Endometrium (tissue), 2 donors: ENCODE measurements around the gene EXOSC7.
"Not testable (repeated sequence)": the region's sequence is repeated elsewhere in the genome, so short reads cannot be mapped to it uniquely, and the experiment has no call there.

Source experiments
- FAIRE-seq: peaks from 2 replicates; lab custom pipeline; 2012; peaks lifted over from hg19 to GRCh38; lab: Jason Lieb, UNC
- donor health status: control.
- donor health status: control.

Gene EXOSC7

GRCh38 chr3:45024542-45025255 lies 48.7 kb downstream of the EXOSC7 start:
- FAIRE-seq: no peak

GRCh38 chr3:45026038-45026437 lies 50.0 kb downstream of the EXOSC7 start, which contains the start of gene CLEC3B:
Gene CLEC3B (plus strand): TSS chr3:45026303. CDS start chr3:45026363, 60 bp downstream.
- FAIRE-seq: no peak

DNA sequence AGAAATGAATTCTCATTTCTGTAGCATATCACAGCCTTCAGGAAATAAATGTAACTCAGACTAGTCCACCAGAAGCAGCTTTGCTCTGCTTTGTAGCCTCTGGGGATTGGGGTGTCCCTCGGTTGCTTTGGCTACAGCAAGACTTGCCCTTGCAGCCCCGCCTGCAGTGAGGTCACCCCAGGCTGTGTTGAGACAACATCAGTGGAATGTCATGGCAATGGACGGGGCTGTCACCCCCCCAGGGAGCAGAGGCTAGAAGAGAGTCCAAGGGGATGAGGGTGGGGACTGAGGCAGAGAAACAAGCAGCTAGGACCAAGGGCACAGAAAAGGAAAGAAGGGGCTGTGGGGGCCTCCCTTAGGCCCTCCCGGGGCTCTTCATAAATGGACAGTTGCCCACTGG lies 50.9 kb downstream of the EXOSC7 start:
- no peak for FAIRE-seq

GRCh38 chr3:45027441-45027840 lies 51.4 kb downstream of the EXOSC7 start:
- no peak for FAIRE-seq

GRCh38 chr3:45029216-45029615 lies 53.2 kb downstream of the EXOSC7 start:
- no peak for FAIRE-seq

GRCh38 chr3:45029661-45030060 lies 53.6 kb downstream of the EXOSC7 start:
- no peak for FAIRE-seq

GRCh38 chr3:45031531-45031930 lies 55.5 kb downstream of the EXOSC7 start:
- no peak for FAIRE-seq

DNA sequence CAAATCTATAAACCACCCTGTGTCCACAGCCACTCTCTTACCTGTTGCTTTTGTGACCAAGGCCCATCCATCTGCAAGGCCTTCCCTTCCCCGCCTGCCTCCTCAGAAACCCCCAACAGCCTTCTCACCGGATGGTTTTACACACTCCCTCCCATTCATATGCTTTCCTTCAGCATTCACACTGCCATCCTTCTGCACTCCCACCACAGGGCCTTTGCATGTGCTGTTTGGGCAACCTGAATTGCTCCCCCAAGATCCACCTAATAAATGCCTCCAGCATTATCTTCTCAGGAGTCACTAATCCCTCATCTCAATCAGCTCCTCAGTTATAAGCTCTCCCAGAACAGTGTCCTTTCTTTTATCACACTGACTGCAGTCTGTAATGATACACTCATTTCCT lies 56.1 kb downstream of the EXOSC7 start:
- FAIRE-seq: no peak

- FAIRE-seq: no peak
Measured at GRCh38 chr3:45033791-45034190, 57.7 kb downstream of the EXOSC7 start.

DNA sequence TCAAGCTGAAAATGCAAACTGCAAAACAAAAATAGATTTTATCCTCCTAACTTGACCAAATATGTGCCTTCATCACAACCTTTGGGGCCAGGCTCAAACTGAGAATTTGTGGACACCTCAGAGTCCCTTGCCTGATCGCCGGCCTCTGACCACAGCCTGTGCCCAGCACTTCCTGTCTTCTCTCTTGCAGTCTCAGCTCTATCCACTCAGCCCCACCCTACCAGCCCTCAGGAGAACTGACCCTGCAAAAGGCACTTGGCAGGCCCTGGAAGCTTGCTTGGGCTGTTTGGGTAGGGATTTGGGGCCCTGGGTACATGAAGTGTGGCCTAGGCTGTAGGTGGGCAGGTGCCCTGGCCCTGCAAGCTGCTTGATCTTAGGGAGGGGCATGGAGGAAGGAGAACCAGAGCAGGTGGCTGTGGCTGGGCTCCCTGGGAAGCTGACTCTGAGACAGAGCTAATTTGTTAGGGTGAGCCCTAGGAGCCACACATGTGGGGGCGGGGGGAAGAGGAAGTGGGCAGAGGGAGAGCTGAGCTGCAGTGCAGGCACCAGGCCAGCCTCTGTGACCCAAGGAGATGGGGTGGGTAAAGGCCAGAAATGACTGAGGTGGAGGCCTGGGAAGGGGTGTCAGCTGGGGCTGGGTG lies 58.7 kb downstream of the EXOSC7 start:
- no peak for FAIRE-seq

GRCh38 chr3:45035441-45036301 lies 59.6 kb downstream of the EXOSC7 start:
- FAIRE-seq: no peak

- FAIRE-seq: peak; percentile 90
Measured at GRCh38 chr3:45037720-45038455, 61.8 kb downstream of the EXOSC7 start.

DNA sequence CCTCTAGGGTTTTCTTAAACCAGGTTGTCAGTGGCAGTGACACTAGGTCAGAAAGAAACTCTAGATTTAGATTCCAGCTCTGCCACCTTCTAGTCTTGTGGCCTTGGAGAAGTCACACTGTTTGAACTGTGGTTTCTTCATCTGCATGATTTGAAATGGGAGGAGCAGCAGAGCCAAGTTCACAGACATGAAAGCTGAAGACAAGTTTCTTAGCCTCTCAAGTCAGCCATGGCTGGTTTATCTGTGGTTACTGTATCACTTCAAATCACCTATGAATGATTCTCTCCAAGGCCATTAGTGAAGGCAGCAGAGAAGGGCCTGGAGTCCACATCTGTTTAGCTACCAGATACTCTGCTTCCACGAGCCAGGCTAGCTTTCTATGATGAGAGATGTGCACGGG lies 65.6 kb downstream of the EXOSC7 start:
- FAIRE-seq: no peak

- no peak for FAIRE-seq
Measured at GRCh38 chr3:45042162-45042561, 66.1 kb downstream of the EXOSC7 start.

DNA sequence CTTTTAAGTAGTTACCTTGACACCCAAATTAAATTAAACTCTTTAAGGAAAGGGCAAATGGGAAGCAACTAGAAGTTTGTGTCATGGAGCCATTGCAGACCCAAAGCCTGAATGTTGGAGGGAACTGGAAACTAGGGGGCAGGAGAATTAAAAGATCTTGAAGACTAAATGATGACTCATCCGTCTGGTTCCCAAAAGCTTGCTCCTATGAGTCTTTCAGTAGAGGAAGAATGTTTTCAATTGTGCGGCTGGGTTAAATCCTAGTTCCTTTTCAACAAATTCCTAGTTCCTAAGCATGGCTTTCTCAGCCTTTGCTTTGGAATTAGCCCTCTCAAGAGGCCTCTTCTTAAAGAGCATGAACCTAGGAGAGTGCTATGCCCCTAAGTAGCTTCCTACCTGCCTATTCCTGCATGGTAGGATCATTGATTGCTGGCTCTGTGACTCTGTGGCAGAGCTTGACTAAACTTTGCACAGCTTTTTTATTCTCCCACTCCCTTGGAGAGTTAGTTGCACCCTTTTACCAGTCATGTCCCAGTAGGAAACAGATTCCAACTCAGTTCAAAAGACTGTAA lies 67.8 kb downstream of the EXOSC7 start:
- FAIRE-seq: no peak

- FAIRE-seq: no peak
Measured at GRCh38 chr3:45048244-45048643, 72.2 kb downstream of the EXOSC7 start.

- no peak for FAIRE-seq
Measured at GRCh38 chr3:45049807-45050206, 73.8 kb downstream of the EXOSC7 start.

DNA sequence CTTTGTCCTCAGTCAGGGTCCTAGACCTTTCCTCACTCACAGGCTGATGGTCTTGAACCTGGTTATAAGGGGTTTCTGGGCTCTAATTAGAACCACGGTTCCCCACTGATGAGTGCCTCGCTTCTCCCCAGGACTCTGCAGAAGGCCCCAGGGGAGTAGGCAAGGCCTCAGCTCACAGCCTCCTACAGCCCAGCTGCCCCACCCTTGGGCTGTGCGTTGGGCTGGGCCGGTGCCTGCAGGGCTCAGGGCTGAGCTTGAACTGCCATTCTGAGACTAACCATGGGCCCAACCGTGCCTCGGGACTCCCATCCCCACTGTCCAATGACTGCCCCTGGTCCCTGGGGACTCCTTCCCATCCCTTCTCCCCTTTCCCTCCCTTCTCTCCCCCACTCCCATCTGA lies 75.6 kb downstream of the EXOSC7 start:
- no peak for FAIRE-seq

GRCh38 chr3:45053805-45054195 lies 77.8 kb downstream of the EXOSC7 start:
- not testable (repeated sequence) for FAIRE-seq

DNA sequence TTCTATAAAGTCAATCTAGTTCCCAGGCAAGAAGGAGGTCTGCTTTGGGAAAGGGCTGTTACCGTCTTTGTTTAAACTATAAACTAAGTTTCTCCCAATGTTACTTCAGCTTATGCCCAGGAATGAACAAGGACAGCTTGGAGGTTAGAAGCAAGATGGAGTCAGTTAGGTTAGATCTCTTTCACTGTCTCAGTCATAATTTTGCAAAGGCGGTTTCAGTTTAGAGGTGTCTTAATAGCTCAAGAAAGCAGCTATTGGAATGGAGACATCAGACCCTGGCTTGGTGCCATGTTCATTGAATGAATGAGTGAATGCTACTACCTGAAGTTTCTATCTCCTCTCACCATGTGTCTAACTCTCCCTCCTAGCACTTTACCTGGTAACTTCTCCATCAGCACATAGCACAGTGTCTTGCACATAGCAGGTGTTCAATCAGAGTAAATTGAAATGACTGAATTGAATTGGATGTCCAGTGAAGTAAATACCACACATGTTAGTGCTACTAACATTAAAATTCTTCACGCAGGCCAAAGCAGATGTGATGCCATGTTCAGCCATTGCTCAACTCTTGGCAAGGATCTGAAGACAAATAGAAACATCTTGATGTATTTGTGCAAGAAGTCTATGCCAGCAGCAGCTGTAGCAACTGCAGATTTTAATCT lies 78.3 kb downstream of the EXOSC7 start:
- no peak for FAIRE-seq

- FAIRE-seq: no peak
Measured at GRCh38 chr3:45055032-45055410, 79.0 kb downstream of the EXOSC7 start.
